HepG2 (cell line): ENCODE results near the gene ORC2. TPM values are rescaled to one million over a fixed set of nuclear protein-coding genes. Genes with fewer than 3 reads are reported as not detected.

Source experiments
- ARID2 ChIP-seq: sonication (generic); formaldehyde crosslinking; IDR thresholded peaks from 2 replicates; pipeline ENCODE4 v1.8.1; 2022; ENCODE audit warnings: mild to moderate bottlenecking, missing genetic modification reagents, borderline replicate concordance
- GFI1 ChIP-seq: sonication (generic); formaldehyde crosslinking; IDR thresholded peaks from 2 replicates; pipeline ENCODE4 v1.5.0; 2020; ENCODE audit warnings: missing genetic modification reagents, mild to moderate bottlenecking, borderline replicate concordance
- MEIS1 ChIP-seq: sonication (generic); formaldehyde crosslinking; IDR thresholded peaks from 2 replicates; pipeline ENCODE4 v1.9.0; 2021; ENCODE audit warnings: mild to moderate bottlenecking, missing genetic modification reagents, moderate library complexity, borderline replicate concordance
- PHF5A ChIP-seq: IDR thresholded peaks from one replicate; pipeline ENCODE4 v1.6.1; 2018; ENCODE audit warnings: low read depth, missing genetic modification reagents; ENCODE audit not compliant: unreplicated experiment
- PLRG1 ChIP-seq: fragments of 450-650 bp; conservative IDR thresholded peaks from 2 replicates; pipeline ENCODE4 v1.6.1; 2016
- SALL1 ChIP-seq: sonication (generic); formaldehyde crosslinking; IDR thresholded peaks from 2 replicates; pipeline ENCODE4 v1.8.0; 2022; ENCODE audit warnings: mild to moderate bottlenecking, missing genetic modification reagents
- SATB2 ChIP-seq: sonication (generic); formaldehyde crosslinking; IDR thresholded peaks from 2 replicates; pipeline ENCODE4 v1.5.0; 2020; ENCODE audit warnings: missing genetic modification reagents
- SP5 ChIP-seq: IDR thresholded peaks from 2 replicates; pipeline ENCODE4 v1.6.1; 2016; ENCODE audit warnings: low read depth, borderline replicate concordance
- SRSF1 ChIP-seq: fragments of 200-400 bp; formaldehyde crosslinking; optimal IDR thresholded peaks from 2 replicates; pipeline ENCODE3; 2017; ENCODE audit warnings: mild to moderate bottlenecking, low read depth, low read length, moderate library complexity
- ZBTB20 ChIP-seq: sonication (generic); formaldehyde crosslinking; IDR thresholded peaks from 2 replicates; pipeline ENCODE4 v1.8.1; 2023; ENCODE audit warnings: missing genetic modification reagents, low read depth, mild to moderate bottlenecking, borderline replicate concordance
- ZNF263 ChIP-seq: sonication (generic); formaldehyde crosslinking; IDR thresholded peaks from 2 replicates; pipeline ENCODE4 v1.4.0; 2020; ENCODE audit warnings: missing genetic modification reagents
- ZNF552 ChIP-seq: sonication (generic); formaldehyde crosslinking; IDR thresholded peaks from 2 replicates; pipeline ENCODE4 v1.9.0; 2022; ENCODE audit warnings: missing genetic modification reagents, mild to moderate bottlenecking, borderline replicate concordance
- ZNF709 ChIP-seq: sonication (generic); formaldehyde crosslinking; IDR thresholded peaks from 2 replicates; pipeline ENCODE4 v1.5.0; 2020; ENCODE audit warnings: mild to moderate bottlenecking, missing genetic modification reagents
- ZNF839 ChIP-seq: sonication (generic); formaldehyde crosslinking; IDR thresholded peaks from 2 replicates; pipeline ENCODE4 v1.4.0; 2020; ENCODE audit warnings: missing genetic modification reagents, mild to moderate bottlenecking, borderline replicate concordance
- polyA plus RNA-seq, 8 experiments: library from polyadenylated mRNA; depleted of rRNA in 3 of 8; stranded (reverse) in 7 of 8; unstranded in 1 of 8; fragments of >200 nt; fragmentation: Illumina TruSeq in 4 of 8; extraction: Trizol in 4 of 8; gene quantifications; 2 replicates each; pipeline versions ENCODE4 v1.2.1 to v1.2.3, GENCODE V29; 2011 to 2016; ENCODE audit warnings: low read depth in 4 of 8, missing spikeins in 1 of 8, mixed read lengths in 1 of 8; ENCODE audit not compliant: insufficient read depth in 1 of 8
- total RNA-seq, 5 experiments: library from RNA; depleted of rRNA; stranded (reverse); fragments of >200 nt; fragmentation: Illumina TruSeq; extraction: Trizol; gene quantifications; 2 replicates each; pipeline ENCODE4 v1.2.3, GENCODE V29; 2016; ENCODE audit warnings: low read depth in 1 of 5
- TF ChIP-seq, protein P1 (sequence below): fragments of 450-650 bp; IDR thresholded peaks from 2 replicates; pipeline ENCODE4 v1.6.1; 2017; ENCODE audit warnings: mild to moderate bottlenecking
- TF ChIP-seq, protein P2 (sequence below): conservative IDR thresholded peaks from 2 replicates; pipeline ENCODE4 v1.6.1; 2018; ENCODE audit warnings: missing genetic modification reagents
- TF ChIP-seq, protein P3 (sequence below): sonication (generic); formaldehyde crosslinking; IDR thresholded peaks from 2 replicates; pipeline ENCODE4 v1.4.0; 2020; ENCODE audit warnings: mild to moderate bottlenecking, missing genetic modification reagents
- TF ChIP-seq, protein P4 (sequence below): sonication (generic); formaldehyde crosslinking; IDR thresholded peaks from 2 replicates; pipeline ENCODE4 v1.5.1; 2020; ENCODE audit warnings: mild to moderate bottlenecking, missing genetic modification reagents, moderate library complexity

The ORC2 gene
- total and polyA plus RNA-seq, 2 of the 13 experiments (the other 11 are each of a cell fraction or from before 2014, with no cell fraction given) = 19.3 to 73.5 TPM

DNA sequence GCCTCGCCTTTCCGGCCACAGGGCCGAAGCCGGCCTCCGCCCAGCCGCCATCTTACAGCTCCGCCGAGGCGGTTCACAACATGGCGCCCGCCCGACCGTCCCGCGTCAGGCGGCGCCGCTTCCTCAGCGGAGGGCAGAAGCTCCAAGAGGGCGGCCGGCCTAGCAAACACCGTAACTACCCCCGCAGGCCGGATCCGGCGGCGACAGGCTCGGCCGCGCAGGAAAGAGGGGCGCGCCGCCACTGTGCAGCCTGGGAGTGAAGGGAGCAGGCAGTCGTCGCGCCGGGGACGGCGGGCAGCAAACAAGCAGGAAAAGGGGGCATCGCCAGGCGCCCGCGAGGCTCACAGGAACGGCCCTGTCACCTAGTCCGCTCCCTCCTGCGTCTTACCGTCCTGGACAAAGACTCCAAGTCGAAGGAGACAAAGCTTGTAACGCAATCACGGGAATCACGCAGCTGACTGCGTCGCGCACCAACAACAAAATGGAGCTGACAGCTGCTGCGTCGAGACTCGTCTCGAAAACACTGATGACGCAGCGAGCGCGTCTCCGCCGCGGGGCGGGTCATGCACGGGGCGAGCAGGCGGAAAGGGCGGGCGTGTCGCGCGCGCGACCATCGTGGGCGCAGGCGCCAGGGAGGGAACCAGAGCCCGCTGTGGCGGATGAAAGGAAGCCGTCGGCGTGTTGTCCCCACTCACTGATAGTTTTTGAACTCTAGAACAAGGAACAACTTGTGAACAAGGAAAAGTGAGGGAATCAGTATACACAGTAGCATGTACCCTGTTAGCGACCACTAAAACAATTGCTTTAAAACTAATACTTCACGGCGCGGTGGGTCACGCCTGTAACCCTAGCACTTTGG is 99.1 kb downstream of the ORC2 start, which contains the start of gene CLK1 (continued):
- TF ChIP-seq, protein P1, sequence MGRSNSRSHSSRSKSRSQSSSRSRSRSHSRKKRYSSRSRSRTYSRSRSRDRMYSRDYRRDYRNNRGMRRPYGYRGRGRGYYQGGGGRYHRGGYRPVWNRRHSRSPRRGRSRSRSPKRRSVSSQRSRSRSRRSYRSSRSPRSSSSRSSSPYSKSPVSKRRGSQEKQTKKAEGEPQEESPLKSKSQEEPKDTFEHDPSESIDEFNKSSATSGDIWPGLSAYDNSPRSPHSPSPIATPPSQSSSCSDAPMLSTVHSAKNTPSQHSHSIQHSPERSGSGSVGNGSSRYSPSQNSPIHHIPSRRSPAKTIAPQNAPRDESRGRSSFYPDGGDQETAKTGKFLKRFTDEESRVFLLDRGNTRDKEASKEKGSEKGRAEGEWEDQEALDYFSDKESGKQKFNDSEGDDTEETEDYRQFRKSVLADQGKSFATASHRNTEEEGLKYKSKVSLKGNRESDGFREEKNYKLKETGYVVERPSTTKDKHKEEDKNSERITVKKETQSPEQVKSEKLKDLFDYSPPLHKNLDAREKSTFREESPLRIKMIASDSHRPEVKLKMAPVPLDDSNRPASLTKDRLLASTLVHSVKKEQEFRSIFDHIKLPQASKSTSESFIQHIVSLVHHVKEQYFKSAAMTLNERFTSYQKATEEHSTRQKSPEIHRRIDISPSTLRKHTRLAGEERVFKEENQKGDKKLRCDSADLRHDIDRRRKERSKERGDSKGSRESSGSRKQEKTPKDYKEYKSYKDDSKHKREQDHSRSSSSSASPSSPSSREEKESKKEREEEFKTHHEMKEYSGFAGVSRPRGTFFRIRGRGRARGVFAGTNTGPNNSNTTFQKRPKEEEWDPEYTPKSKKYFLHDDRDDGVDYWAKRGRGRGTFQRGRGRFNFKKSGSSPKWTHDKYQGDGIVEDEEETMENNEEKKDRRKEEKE = no peak
- TF ChIP-seq SATB2 (CRISPR knock-in tag) = peak; percentile 94
- peak; percentile 91; the same call in 1 of the 2 replicates for TF ChIP-seq ZNF552 (CRISPR knock-in tag)
- TF ChIP-seq, protein P2, sequence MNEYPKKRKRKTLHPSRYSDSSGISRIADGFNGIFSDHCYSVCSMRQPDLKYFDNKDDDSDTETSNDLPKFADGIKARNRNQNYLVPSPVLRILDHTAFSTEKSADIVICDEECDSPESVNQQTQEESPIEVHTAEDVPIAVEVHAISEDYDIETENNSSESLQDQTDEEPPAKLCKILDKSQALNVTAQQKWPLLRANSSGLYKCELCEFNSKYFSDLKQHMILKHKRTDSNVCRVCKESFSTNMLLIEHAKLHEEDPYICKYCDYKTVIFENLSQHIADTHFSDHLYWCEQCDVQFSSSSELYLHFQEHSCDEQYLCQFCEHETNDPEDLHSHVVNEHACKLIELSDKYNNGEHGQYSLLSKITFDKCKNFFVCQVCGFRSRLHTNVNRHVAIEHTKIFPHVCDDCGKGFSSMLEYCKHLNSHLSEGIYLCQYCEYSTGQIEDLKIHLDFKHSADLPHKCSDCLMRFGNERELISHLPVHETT (CRISPR knock-in tag) = peak; percentile 87
- TF ChIP-seq SP5 = peak; percentile 88
- peak; percentile 98 for TF ChIP-seq SALL1 (CRISPR knock-in tag)
- peak; percentile 98 for TF ChIP-seq ZNF709 (CRISPR knock-in tag)
- TF ChIP-seq ZNF263 (CRISPR knock-in tag) = peak; percentile 74; the same call in 1 of the 2 replicates
- peak; percentile 77 for TF ChIP-seq SRSF1
- peak; percentile 83 for TF ChIP-seq PHF5A
- TF ChIP-seq ZNF839 (CRISPR knock-in tag) = peak; percentile 95
- TF ChIP-seq, protein P3, sequence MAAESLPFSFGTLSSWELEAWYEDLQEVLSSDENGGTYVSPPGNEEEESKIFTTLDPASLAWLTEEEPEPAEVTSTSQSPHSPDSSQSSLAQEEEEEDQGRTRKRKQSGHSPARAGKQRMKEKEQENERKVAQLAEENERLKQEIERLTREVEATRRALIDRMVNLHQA (CRISPR knock-in tag) = no peak
- peak; percentile 100 for TF ChIP-seq MEIS1 (CRISPR knock-in tag)
- TF ChIP-seq, protein P4, sequence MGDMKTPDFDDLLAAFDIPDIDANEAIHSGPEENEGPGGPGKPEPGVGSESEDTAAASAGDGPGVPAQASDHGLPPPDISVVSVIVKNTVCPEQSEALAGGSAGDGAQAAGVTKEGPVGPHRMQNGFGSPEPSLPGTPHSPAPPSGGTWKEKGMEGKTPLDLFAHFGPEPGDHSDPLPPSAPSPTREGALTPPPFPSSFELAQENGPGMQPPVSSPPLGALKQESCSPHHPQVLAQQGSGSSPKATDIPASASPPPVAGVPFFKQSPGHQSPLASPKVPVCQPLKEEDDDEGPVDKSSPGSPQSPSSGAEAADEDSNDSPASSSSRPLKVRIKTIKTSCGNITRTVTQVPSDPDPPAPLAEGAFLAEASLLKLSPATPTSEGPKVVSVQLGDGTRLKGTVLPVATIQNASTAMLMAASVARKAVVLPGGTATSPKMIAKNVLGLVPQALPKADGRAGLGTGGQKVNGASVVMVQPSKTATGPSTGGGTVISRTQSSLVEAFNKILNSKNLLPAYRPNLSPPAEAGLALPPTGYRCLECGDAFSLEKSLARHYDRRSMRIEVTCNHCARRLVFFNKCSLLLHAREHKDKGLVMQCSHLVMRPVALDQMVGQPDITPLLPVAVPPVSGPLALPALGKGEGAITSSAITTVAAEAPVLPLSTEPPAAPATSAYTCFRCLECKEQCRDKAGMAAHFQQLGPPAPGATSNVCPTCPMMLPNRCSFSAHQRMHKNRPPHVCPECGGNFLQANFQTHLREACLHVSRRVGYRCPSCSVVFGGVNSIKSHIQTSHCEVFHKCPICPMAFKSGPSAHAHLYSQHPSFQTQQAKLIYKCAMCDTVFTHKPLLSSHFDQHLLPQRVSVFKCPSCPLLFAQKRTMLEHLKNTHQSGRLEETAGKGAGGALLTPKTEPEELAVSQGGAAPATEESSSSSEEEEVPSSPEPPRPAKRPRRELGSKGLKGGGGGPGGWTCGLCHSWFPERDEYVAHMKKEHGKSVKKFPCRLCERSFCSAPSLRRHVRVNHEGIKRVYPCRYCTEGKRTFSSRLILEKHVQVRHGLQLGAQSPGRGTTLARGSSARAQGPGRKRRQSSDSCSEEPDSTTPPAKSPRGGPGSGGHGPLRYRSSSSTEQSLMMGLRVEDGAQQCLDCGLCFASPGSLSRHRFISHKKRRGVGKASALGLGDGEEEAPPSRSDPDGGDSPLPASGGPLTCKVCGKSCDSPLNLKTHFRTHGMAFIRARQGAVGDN (CRISPR knock-in tag) = peak; percentile 99
- TF ChIP-seq ARID2 (CRISPR knock-in tag) = peak; percentile 99
- peak; percentile 24; the same call in 1 of the 2 replicates for TF ChIP-seq GFI1 (CRISPR knock-in tag)
- TF ChIP-seq ZBTB20 (CRISPR knock-in tag) = peak; percentile 94
- TF ChIP-seq PLRG1 = no peak
